Stomach (tissue), 9 donors: ENCODE measurements around the gene PRKG1. TPM values are rescaled to one million over a fixed set of nuclear protein-coding genes. Genes with fewer than 3 reads are reported as not detected.

Experiments
- DNase-seq, 2 donors: peaks; one replicate each; pipeline versions ENCODE4 v3.0.0 to v3.0.0-alpha.2; 2013 to 2019
- H3K27ac ChIP-seq, 5 donors: fragments of 200-600 bp in 4 of 5; sonication (generic) in 4 of 5; one replicate each; pipeline ENCODE4 v1.5.1; 2013 to 2019; ENCODE audit warnings: mild to moderate bottlenecking in 1 of 5, moderate library complexity in 1 of 5
- H3K27me3 ChIP-seq, 3 donors: fragments of 200-600 bp; sonication (generic); one replicate each; pipeline ENCODE4 v1.5.1; 2017 to 2019; ENCODE audit warnings: mixed run types in 1 of 3
- H3K36me3 ChIP-seq, 4 donors: fragments of 200-600 bp; sonication (generic); 1 replicate in 3 of 4; 2 replicates in 1 of 4; pipeline ENCODE4 v1.5.1; 2016 to 2019
- H3K4me1 ChIP-seq, 4 donors: fragments of 200-600 bp; sonication (generic); one replicate each; pipeline ENCODE4 v1.5.1; 2016 to 2019
- H3K4me3 ChIP-seq, 4 donors: fragments of 200-600 bp; sonication (generic) in 3 of 4; one replicate each; pipeline ENCODE4 v1.5.1; 2016 to 2019; ENCODE audit warnings: mild to moderate bottlenecking in 1 of 4
- H3K9me3 ChIP-seq, 4 donors: fragments of 200-600 bp; sonication (generic); one replicate each; pipeline ENCODE4 v1.5.1; 2016 to 2019
- CTCF ChIP-seq, 7 experiments: fragments of 450-650 bp in 4 of 7; fragments of 200-600 bp in 3 of 7; sonication (generic) in 3 of 7; IDR thresholded peaks; one replicate each; pipeline ENCODE4 v1.5.1; 2016 to 2019; ENCODE audit warnings: antibody characterized with exemption in 7 of 7, control low read depth in 2 of 7, mild to moderate bottlenecking in 1 of 7
- EP300 ChIP-seq: sonication (generic); formaldehyde crosslinking; IDR thresholded peaks from one replicate; pipeline ENCODE4 v1.6.1; 2017; ENCODE audit warnings: antibody characterized with exemption
- POLR2A ChIP-seq, 4 donors: fragments of 450-650 bp; IDR thresholded peaks; one replicate each; pipeline ENCODE4 v1.6.1; 2016; ENCODE audit warnings: antibody characterized with exemption in 4 of 4, control low read depth in 2 of 4, mild to moderate bottlenecking in 1 of 4, moderate library complexity in 1 of 4
- POLR2AphosphoS5 ChIP-seq, 3 donors: sonication (generic); formaldehyde crosslinking; IDR thresholded peaks; one replicate each; pipeline ENCODE4 v1.6.1; 2016; ENCODE audit warnings: antibody characterized with exemption in 3 of 3
- whole genome bisulfite sequencing, 5 donors: extraction: QIAGEN DNeasy Blood & Tissue Kit in 3 of 5; methylation state at CpG; one replicate each; pipeline versions ENCODE4 v1.1.5 to v1.1.7; 2013 to 2018; 5-methylcytosine and 5-hydroxymethylcytosine counted together
- intact Hi-C: fragments of 100-400 bp; cut with DNase I; formaldehyde crosslinking; loops from one replicate; pipeline ENCODE4 v1.15.1; 2023; ENCODE audit warnings: low total_unique reads
- polyA plus RNA-seq, 3 donors: library from polyadenylated mRNA; stranded (reverse); fragments of 200-250 nt; gene quantifications; one replicate each; pipeline ENCODE4 v1.2.3, GENCODE V29; 2013
- total RNA-seq, 5 donors: library from RNA; depleted of rRNA; stranded (reverse); fragments of >200 nt; gene quantifications; one replicate each; pipeline versions ENCODE4 v1.1.0 to v1.2.3, GENCODE V29; 2014 to 2016
- donor health status: healthy with polysubstance abuse.
- donor health status: Bipolar disorder and iron deficiency.
- donor health status: healthy.

Gene PRKG1
- total and polyA plus RNA-seq, 8 donors: 1.5 to 89.2 (median 14.3) TPM

- H3K9me3 ChIP-seq: no peaks in the 10 kb centered on the region
- WGBS, 5 donors: 88 to 96% (median 90%) methylated on average over 1 of the region's 1 CpG
- no peak for DNase-seq
- peaks cover 0 to 18% (median 4%) of the 10 kb centered on the region in 4 donors for H3K4me1 ChIP-seq
- H3K36me3 ChIP-seq: no peaks in the 10 kb centered on the region
- H3K27ac ChIP-seq: no peak overlapping the region
- H3K27me3 ChIP-seq: no peaks in the 10 kb centered on the region
- intact Hi-C loops: no loop called here
- TF ChIP-seq EP300: no peak
- no peak for TF ChIP-seq POLR2A (IDR thresholded peaks at IDR 0.05)
- no peak for TF ChIP-seq POLR2AphosphoS5 (IDR thresholded peaks at IDR 0.05)
- TF ChIP-seq CTCF (IDR thresholded peaks at IDR 0.05): no peak
- no peak overlapping the region for H3K4me3 ChIP-seq
Observed at GRCh38 chr10:52258799-52259425, 1184.6 kb downstream of the PRKG1 start.

GRCh38 chr10:52259426-52259812 lies 1185.1 kb downstream of the PRKG1 start:
- Histone ChIP-seq H3K9me3 (no peaks in the 10 kb centered on the region), H3K4me1 (peaks cover 0 to 18% (median 4%) of the 10 kb centered on the region in 4 donors), H3K4me3 (no peak overlapping the region), H3K27ac (no peak overlapping the region), H3K27me3 (no peaks in the 10 kb centered on the region), H3K36me3 (no peaks in the 10 kb centered on the region)
- DNase-seq: no peak
- 69 to 74% (median 71%) methylated on average over 2 of the region's 2 CpGs for WGBS, 5 donors
- TF ChIP-seq EP300: no peak
- no peak for TF ChIP-seq POLR2AphosphoS5 (IDR thresholded peaks at IDR 0.05)
- intact Hi-C loops: no loop called here

DNA sequence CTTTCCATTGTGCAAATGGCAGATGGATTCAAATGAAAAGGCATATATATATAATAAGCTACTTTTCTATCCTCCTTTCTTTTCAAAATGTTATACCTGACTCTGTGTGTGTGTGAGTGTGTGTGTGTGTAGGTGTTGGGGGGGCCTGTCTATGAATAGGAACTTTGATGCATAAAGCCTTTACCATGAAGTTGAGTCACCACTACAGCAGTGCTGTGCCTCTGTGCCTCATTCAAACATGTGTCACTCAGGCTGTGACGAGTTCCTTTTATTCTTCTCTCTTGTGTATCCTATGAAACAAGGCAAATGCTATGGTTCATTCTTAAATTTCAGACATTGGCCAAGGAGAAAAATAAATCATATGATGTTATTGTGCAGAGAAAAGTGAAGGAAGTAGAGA lies 1187.1 kb downstream of the PRKG1 start:
- intact Hi-C loops: no loop called here
- peaks cover 0 to 10% (median 2%) of the 10 kb centered on the region in 4 donors for H3K4me1 ChIP-seq
- H3K27ac ChIP-seq: no peak overlapping the region
- H3K36me3 ChIP-seq: no peaks in the 10 kb centered on the region
- WGBS, 5 donors: 68 to 91% (median 87%) methylated on average over 1 of the region's 1 CpG
- H3K27me3 ChIP-seq: no peaks in the 10 kb centered on the region
- no peak for DNase-seq
- no peaks in the 10 kb centered on the region for H3K9me3 ChIP-seq
- TF ChIP-seq EP300 (no peak), CTCF (IDR thresholded peaks at IDR 0.05) (no peak), POLR2A (IDR thresholded peaks at IDR 0.05) (no peak), POLR2AphosphoS5 (IDR thresholded peaks at IDR 0.05) (no peak)
- H3K4me3 ChIP-seq: no peak overlapping the region

DNA sequence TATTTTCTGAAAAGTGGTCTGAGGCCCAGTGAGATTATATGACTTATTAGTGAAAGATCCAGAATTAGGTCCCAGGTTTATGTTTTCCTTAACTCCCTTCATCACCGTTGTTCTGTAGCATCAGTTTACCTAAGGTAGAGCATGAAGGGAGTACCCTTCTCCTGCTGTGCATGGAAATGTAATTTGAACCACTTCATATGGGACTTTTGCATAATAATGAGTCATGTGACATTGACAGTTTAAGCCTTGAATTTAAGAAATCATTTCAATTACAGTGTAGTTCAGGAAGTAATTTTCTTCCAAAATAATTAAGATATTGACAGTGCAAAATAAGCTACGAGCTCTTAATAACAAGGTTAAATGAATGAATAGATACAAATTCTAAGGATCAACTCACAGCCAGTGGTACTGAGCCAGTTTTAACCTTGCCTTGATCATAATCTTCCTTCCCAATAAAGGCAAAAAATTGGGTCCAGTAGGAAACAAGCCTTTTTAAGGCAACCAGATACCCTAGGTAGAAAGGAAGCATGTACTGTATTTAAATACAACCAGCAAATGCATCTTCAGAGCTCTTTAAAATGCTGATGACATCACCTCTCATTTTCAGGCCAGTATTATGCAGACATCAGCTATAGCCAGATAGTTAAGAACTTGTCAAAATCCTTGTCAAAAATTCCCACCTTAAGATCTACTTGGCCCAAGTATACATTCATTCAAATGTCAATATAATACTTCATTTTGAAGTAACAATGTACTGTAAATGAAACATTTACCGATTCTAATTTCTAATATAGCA lies 1191.0 kb downstream of the PRKG1 start:
- Histone ChIP-seq H3K4me1 (no peaks in the 10 kb centered on the region), H3K36me3 (no peaks in the 10 kb centered on the region), H3K27ac (no peak overlapping the region), H3K4me3 (no peak overlapping the region), H3K27me3 (no peaks in the 10 kb centered on the region), H3K9me3 (no peaks in the 10 kb centered on the region)
- DNase-seq: no peak
- no peak for TF ChIP-seq EP300
- TF ChIP-seq POLR2A (IDR thresholded peaks at IDR 0.05): no peak
- no peak for TF ChIP-seq CTCF (IDR thresholded peaks at IDR 0.05)
- no peak for TF ChIP-seq POLR2AphosphoS5 (IDR thresholded peaks at IDR 0.05)
- WGBS, 5 donors: 76 to 86% (median 86%) methylated on average over 3 of the region's 3 CpGs
- intact Hi-C loops: no loop called here

DNA sequence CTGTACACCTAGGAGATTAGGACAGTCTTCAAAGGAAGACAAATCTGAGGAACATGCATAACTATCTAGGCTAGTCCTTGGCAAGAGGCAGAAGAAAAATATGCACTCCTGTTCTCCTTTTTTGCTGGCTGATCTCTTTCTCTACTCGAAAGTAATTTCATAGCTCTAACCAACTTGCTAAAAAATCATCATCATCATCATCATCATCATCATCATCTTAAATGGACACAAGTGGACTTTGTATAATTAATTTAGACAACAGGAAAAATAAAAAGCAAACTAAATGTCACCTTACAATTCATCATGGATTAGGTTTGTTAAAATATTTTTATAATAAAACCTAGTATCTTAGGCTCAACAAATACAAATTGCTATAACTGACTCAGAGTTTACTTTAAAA lies 1192.6 kb downstream of the PRKG1 start:
- 50 to 84% (median 77%) methylated on average over 1 of the region's 1 CpG for WGBS, 5 donors
- peaks cover 0 to 7% (median 3%) of the 10 kb centered on the region in 4 donors for H3K36me3 ChIP-seq
- no peaks in the 10 kb centered on the region for H3K9me3 ChIP-seq
- intact Hi-C loops: no loop called here
- no peaks in the 10 kb centered on the region for H3K27me3 ChIP-seq
- no peak overlapping the region for H3K4me3 ChIP-seq
- no peak for DNase-seq
- TF ChIP-seq CTCF (IDR thresholded peaks at IDR 0.05) (no peak), POLR2AphosphoS5 (IDR thresholded peaks at IDR 0.05) (no peak), POLR2A (IDR thresholded peaks at IDR 0.05) (no peak), EP300 (no peak)
- H3K4me1 ChIP-seq: no peaks in the 10 kb centered on the region
- no peak overlapping the region for H3K27ac ChIP-seq
